Pancreas (tissue), 10 donors: Measurements from ENCODE around the gene DPH7. TPM values are rescaled to one million over a fixed set of nuclear protein-coding genes. Genes with fewer than 3 reads are reported as not detected.

Source experiments
- ATAC-seq, 4 donors: fragments of 200-7000 bp; cut with Tn5 transposase; one replicate each; pipeline versions ENCODE4 v1.8.0 to v1.9.1; 2020; ENCODE audit warnings: mild to moderate bottlenecking in 4 of 4, moderate library complexity in 4 of 4
- DNase-seq, 6 donors: peaks; one replicate each; pipeline ENCODE4 v3.0.0-alpha.2; 2020
- FAIRE-seq: peaks from 2 replicates; lab custom pipeline; 2012; peaks lifted over from hg19 to GRCh38; lab: Jason Lieb, UNC
- H3K27ac ChIP-seq, 4 donors: fragments of 200-600 bp; sonication (generic); 1 replicate in 3 of 4; 2 replicates in 1 of 4; pipeline versions ENCODE4 v1.5.0 to v1.8.0; 2020
- H3K27me3 ChIP-seq, 4 donors: fragments of 200-600 bp; one replicate each; pipeline ENCODE4 v1.8.0; 2021
- H3K36me3 ChIP-seq, 3 donors: fragments of 200-600 bp; sonication (generic) in 1 of 3; one replicate each; pipeline versions ENCODE4 v1.5.0 to v1.8.0; 2020 to 2021
- H3K4me1 ChIP-seq, 3 donors: fragments of 200-600 bp; one replicate each; pipeline ENCODE4 v1.8.0; 2021
- H3K4me3 ChIP-seq, 4 donors: fragments of 200-600 bp; sonication (generic) in 2 of 4; one replicate each; pipeline versions ENCODE4 v1.5.0 to v1.8.0; 2020 to 2021
- H3K9me3 ChIP-seq, 4 donors: fragments of 200-600 bp; one replicate each; pipeline ENCODE4 v1.8.0; 2021
- WGBS, 2 donors: extraction: QIAGEN DNeasy Blood & Tissue Kit; methylation state at CpG; one replicate each; pipeline ENCODE4 v1.1.7; 2013; 5-methylcytosine and 5-hydroxymethylcytosine counted together
- intact Hi-C, 3 donors: fragments of 100-400 bp; cut with DNase I; formaldehyde crosslinking; loops; one replicate each; pipeline versions ENCODE4 v1.11.1 to v1.14.2; 2022
- polyA plus RNA-seq, 2 donors: library from polyadenylated mRNA; stranded (reverse); fragments of 200-250 nt; gene quantifications; one replicate each; pipeline ENCODE4 v1.2.3, GENCODE V29; 2013
- total RNA-seq, 6 donors: library from RNA; stranded (reverse); fragmentation: NEBNext Ultra II Directional in 4 of 6; extraction: Animal tissue kit (Norgen Biotek cat#: 25700) in 4 of 6; gene quantifications; one replicate each; pipeline versions ENCODE4 v1.2.1 to v1.2.4, GENCODE V29; 2021 to 2023
- TF ChIP-seq, protein P1 (sequence below), 4 donors: fragments of 200-600 bp; sonication (generic) in 3 of 4; IDR thresholded peaks; one replicate each; pipeline versions ENCODE4 v1.5.0 to v1.8.0; 2021; ENCODE audit warnings: antibody characterized with exemption in 4 of 4
- donor health status: healthy with polysubstance abuse.
- donor health status: DM: no; HTN: no; CAD: no; lungs with moderate emphysema.
- donor health status: DM: no; HTN: no; CAD: no.
- donor health status: control.
- donor health status: control.
- donor health status: Bipolar disorder and iron deficiency.
- donor health status: DM: yes; HTN: yes; CAD: no.
- donor health status: DM: no; HTN: no; CAD: no.
- donor health status: DM: no; HTN: no; CAD: no.
- donor health status: DM: yes; HTN: yes; CAD: no.

Gene DPH7
- total and polyA plus RNA-seq, 8 donors = 16.7 to 174 (median 24.8) TPM

DNA sequence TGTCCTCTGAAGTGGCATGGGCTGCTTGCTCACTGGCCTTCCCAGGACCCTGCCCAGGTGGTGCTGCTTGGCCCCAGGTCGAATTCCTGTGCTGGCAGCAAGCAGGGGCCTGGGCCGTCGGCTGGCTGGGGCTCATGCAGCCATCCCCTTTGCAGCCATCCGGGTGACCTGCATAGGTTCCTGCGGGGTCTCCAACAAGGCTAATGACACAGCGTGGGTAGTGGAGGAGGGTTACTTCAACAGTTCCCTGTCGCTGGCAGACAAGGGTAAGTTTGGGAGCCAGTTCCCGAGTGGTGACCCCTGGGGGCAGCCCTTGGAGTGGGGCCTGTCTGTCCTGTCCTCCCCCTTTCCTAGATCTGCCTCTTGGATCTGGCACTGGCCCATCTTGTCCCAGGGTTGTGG, 34.0 kb upstream of the DPH7 start:
- H3K27me3 ChIP-seq = no peaks in the 10 kb centered on the region
- ATAC-seq (peak in 2 of 4 donors; percentile 0 to 9), FAIRE-seq (no peak), DNase-seq (peak in 4 of 6 donors; percentile 38 to 58 (median 56))
- peaks cover 0 to 7% (median 0%) of the 10 kb centered on the region in 3 donors for H3K36me3 ChIP-seq
- no peak overlapping the region for H3K4me3 ChIP-seq
- H3K27ac ChIP-seq = peak overlapping the region; percentile 84 to 92 (median 89)
- intact Hi-C loops = no loop called here
- TF ChIP-seq, protein P1, sequence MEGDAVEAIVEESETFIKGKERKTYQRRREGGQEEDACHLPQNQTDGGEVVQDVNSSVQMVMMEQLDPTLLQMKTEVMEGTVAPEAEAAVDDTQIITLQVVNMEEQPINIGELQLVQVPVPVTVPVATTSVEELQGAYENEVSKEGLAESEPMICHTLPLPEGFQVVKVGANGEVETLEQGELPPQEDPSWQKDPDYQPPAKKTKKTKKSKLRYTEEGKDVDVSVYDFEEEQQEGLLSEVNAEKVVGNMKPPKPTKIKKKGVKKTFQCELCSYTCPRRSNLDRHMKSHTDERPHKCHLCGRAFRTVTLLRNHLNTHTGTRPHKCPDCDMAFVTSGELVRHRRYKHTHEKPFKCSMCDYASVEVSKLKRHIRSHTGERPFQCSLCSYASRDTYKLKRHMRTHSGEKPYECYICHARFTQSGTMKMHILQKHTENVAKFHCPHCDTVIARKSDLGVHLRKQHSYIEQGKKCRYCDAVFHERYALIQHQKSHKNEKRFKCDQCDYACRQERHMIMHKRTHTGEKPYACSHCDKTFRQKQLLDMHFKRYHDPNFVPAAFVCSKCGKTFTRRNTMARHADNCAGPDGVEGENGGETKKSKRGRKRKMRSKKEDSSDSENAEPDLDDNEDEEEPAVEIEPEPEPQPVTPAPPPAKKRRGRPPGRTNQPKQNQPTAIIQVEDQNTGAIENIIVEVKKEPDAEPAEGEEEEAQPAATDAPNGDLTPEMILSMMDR (IDR thresholded peaks at IDR 0.05) = no peak
- WGBS, 2 donors = 62 to 63% methylated on average over 8 of the region's 8 CpGs
- peaks cover 24 to 33% (median 31%) of the 10 kb centered on the region in 3 donors for H3K4me1 ChIP-seq
- H3K9me3 ChIP-seq = no peaks in the 10 kb centered on the region

DNA sequence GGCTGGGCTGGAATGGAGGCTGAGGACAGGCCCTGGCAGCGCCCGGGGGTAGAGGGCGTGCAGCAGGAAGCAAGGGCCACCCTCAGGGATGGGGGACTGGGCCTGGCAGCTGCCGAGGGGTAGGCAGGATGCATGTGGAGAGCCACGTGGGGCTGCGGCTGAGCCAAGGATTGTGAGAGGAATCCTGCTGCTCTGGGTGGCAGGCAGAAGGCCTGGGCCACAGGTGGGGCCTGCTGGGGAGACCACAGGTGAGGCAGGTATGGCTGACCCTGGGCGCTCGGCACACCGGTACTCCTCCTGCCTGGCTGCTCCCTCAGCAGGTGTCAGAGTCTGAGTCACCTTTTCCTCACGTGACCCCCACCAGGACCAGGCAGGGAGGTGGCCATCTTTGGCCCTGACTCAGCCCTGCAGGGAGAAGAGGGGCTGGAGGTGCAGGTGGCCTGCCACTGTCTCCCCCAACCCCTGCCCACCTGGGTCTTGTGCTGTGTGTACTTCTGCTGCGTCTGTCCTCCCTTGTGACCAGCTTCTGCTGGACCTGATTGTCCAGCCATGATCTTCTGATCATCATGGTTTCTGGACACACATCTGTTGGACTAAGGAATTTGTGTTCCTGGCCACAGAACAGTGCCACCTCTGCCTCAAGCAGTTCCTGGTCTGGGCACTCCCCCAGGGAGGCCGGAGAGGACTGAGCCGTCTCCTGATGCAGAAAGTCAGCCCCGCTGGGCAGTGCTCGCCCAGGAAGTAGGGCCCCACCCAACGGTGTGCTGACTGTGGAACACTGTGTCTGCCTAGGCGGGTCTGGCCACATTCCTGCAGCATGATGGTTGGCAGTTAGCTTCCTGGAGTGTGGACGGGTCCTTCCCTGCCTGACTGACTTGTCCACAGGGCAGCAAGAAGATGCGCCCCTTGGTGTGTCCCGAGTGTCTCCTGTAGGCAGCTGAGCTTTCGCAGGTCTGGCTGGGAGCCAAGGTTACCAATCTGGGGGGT, 33.2 kb upstream of the DPH7 start:
- ATAC-seq (peak; percentile 77 to 86 (median 82)), DNase-seq (peak; percentile 75 to 91 (median 84)), FAIRE-seq (no peak)
- Histone ChIP-seq H3K9me3 (no peaks in the 10 kb centered on the region), H3K36me3 (peaks cover 0 to 7% (median 0%) of the 10 kb centered on the region in 3 donors), H3K4me1 (peaks cover 32 to 39% (median 35%) of the 10 kb centered on the region in 3 donors), H3K27ac (peak overlapping the region; percentile 84 to 92 (median 89)), H3K4me3 (peak overlapping the region in 1 of 4 donors; percentile 14), H3K27me3 (no peaks in the 10 kb centered on the region)
- WGBS, 2 donors = 29 to 30% methylated on average over 21 of the region's 21 CpGs
- intact Hi-C loops = no loop called here
- TF ChIP-seq, protein P1 (IDR thresholded peaks at IDR 0.05) = no peak

DNA sequence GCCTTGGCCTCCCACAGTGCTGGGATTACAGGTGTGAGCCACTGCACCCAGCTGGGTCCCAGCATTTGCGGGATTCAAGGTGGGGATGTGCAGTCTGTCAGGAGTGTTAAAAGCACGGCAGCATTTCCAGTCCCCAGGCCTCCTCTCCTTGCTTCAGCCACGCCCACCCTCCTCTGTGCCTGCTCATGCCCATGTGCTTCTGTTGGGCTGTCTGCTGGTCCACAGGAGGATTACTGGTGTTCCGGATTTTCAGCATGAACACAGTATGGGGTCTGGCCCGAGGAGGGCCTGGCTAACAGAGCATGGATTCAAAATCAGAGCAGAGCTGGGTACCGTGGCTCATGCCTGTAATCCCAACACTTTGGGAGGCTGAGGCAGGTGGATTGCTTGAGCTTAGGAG, 32.2 kb upstream of the DPH7 start:
- ATAC-seq (no peak), DNase-seq (peak in 1 of 6 donors; percentile 42), FAIRE-seq (no peak)
- Histone ChIP-seq H3K4me3 (no peak overlapping the region), H3K4me1 (peaks cover 32 to 40% (median 40%) of the 10 kb centered on the region in 3 donors), H3K9me3 (no peaks in the 10 kb centered on the region), H3K36me3 (peaks cover 0 to 7% (median 0%) of the 10 kb centered on the region in 3 donors), H3K27ac (peak overlapping the region; percentile 84 to 92 (median 89)), H3K27me3 (no peaks in the 10 kb centered on the region)
- TF ChIP-seq, protein P1 (IDR thresholded peaks at IDR 0.05) = no peak
- intact Hi-C loops = no loop called here
- 81 to 87% methylated on average over 6 of the region's 6 CpGs for WGBS, 2 donors

DNA sequence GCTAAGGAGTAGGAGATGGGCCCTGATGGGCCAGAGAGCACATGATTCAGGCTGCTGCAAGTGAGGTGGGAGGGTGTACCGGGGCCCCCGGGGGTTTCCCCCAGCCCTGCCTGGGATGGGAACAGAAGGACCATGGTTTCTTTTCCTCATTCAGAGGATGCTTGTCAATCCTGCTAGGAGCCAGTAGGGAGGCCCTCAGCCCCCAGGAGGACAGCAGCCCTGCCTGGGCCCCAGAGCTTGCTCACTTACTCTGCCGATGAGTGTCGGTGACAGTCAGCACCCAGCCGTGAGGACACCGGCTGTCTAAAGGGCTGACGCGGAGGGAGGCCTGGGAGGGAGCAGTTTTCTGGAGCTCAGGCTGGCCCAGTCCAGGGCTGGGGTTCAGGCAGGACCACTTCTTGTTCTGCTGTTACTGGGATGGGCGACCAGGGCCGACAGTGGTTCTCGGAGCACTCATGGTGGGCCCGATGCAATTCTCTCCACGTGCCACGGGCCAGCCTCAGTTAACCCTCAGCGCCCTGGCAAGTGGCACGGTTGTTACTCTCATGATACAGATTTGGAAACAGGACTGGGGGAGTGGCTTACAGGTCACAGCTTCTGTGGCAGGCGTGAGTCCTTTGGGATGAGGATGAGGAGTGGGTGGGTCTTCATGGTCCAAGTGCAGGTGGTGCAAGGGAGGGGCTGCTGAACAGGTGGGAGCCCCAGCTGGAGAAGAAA, 28.6 kb upstream of the DPH7 start:
- DNase-seq (peak in 1 of 6 donors; percentile 74), FAIRE-seq (no peak), ATAC-seq (no peak)
- H3K4me3 ChIP-seq = peak overlapping the region in 3 of 4 donors; percentile 73 to 89 (median 84)
- H3K9me3 ChIP-seq = no peaks in the 10 kb centered on the region
- TF ChIP-seq, protein P1 (IDR thresholded peaks at IDR 0.05) = no peak
- H3K27ac ChIP-seq = peak overlapping the region in 3 of 4 donors; percentile 85 to 89 (median 88)
- WGBS, 2 donors = 23 to 24% methylated on average over 17 of the region's 17 CpGs
- H3K36me3 ChIP-seq = no peaks in the 10 kb centered on the region
- no peaks in the 10 kb centered on the region for H3K27me3 ChIP-seq
- H3K4me1 ChIP-seq = peaks cover 24 to 34% (median 31%) of the 10 kb centered on the region in 3 donors
- intact Hi-C loops = no loop called here
